Keratinocyte (primary cell): ENCODE measurements around the gene VSIG10L2.

Experiments
- EZH2 ChIP-seq: IDR thresholded peaks from one replicate; pipeline ENCODE4 v1.6.1; 2012; ENCODE audit warnings: inconsistent platforms, mild to moderate bottlenecking, low read length, moderate library complexity
- TF ChIP-seq, protein P1 (sequence below), 3 experiments: IDR thresholded peaks in 1 of 3; conservative IDR thresholded peaks in 1 of 3; optimal IDR thresholded peaks in 1 of 3; 2 replicates in 2 of 3; 3 replicates in 1 of 3; pipeline versions ENCODE3 to v1.5.1; 2011; ENCODE audit warnings: low read length in 3 of 3, mild to moderate bottlenecking in 3 of 3, moderate library complexity in 2 of 3, control low read depth in 1 of 3, inconsistent platforms in 1 of 3; ENCODE audit not compliant: insufficient read depth in 2 of 3; ENCODE audit errors: extremely low read depth in 1 of 3

DNA sequence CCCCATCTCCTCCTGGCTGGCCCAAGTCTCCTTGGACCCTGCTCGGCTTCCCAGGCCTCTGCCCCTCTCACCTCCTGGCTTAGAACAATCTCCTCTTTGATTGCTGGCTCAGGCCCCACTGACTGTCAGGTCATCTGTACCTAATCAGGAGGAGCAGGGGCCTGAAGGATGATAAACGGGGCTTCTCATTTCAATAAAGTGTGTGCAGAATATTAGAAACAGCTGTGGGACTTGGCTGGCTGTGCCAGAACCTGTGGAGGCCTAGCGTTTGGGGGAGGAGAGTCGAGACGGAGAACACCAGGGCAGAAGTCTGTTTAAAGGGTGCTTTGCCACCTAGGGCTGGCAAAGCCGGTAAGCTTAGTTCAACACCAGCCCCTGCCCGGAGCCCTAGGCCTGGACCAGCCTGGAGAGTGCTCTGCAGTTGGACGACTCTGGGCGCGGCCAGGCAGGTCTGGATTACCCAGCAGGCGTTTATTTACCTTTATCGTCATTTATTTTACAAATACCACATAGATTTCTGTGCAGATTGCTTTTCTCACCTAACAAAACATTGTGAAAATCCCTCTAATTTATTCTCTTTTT lies 10.1 kb upstream of the VSIG10L2 start:
- TF ChIP-seq, protein P1, sequence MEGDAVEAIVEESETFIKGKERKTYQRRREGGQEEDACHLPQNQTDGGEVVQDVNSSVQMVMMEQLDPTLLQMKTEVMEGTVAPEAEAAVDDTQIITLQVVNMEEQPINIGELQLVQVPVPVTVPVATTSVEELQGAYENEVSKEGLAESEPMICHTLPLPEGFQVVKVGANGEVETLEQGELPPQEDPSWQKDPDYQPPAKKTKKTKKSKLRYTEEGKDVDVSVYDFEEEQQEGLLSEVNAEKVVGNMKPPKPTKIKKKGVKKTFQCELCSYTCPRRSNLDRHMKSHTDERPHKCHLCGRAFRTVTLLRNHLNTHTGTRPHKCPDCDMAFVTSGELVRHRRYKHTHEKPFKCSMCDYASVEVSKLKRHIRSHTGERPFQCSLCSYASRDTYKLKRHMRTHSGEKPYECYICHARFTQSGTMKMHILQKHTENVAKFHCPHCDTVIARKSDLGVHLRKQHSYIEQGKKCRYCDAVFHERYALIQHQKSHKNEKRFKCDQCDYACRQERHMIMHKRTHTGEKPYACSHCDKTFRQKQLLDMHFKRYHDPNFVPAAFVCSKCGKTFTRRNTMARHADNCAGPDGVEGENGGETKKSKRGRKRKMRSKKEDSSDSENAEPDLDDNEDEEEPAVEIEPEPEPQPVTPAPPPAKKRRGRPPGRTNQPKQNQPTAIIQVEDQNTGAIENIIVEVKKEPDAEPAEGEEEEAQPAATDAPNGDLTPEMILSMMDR (optimal IDR thresholded peaks at IDR 0.05 in 1 of 3, IDR thresholded peaks at IDR 0.05 in 1 of 3, conservative IDR thresholded peaks at IDR 0.05 in 1 of 3; ENCODE audit: extremely low read depth in 1 of 3, insufficient read depth in 2 of 3, low read length in 3 of 3) = no peak
- no peak for TF ChIP-seq EZH2
